ENCODE data around the gene PIK3R5. TPM values are rescaled to one million over a fixed set of nuclear protein-coding genes. Genes with fewer than 3 reads are reported as not detected.

The PIK3R5 gene
- total RNA-seq, 1 donor from 2014 or later, result 0.90 TPM

DNA sequence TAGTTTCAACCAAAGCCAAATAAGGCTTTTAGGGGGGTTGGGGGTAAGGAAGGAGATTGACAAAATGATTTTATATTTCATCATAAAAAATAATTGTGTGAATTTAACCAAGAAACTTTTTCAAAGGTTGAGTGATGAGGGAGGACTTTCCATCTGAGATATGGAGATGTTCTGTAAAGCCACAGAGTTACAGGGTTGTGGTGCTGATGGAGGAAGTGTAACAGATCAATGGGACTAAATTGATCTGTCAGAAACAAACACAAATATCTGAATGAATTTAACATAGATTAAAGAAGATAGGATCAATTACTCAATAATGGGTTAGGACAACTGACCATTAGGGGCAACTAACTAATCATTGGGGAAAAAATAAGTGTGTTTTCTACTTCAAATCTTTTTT is 14.2 kb upstream of the PIK3R5 start:
- no peaks in the 10 kb centered on the region for H3K79me2 ChIP-seq (ENCODE audit: low read depth)
- Mint-ChIP-seq H3K27ac (no peak overlapping the region), H3K9me3 (peaks cover 7% of the 10 kb centered on the region), H3K4me1 (no peaks in the 10 kb centered on the region), H3K36me3 (no peaks in the 10 kb centered on the region), H3K27me3 (ENCODE audit: insufficient read depth, low read depth) (no peaks in the 10 kb centered on the region), H3K4me3 (no peak overlapping the region)
- no peak overlapping the region for H2AFZ ChIP-seq (replicated peaks)
- H3K27ac ChIP-seq, result no peak overlapping the region
- no peak overlapping the region for H3K4me3 ChIP-seq
- H3K4me2 ChIP-seq, result no peak overlapping the region
- TF ChIP-seq EZH2 (IDR thresholded peaks at IDR 0.05), result no peak
- no peak for TF ChIP-seq EZH2phosphoT487 (IDR thresholded peaks at IDR 0.05)
- TF ChIP-seq, protein P1, sequence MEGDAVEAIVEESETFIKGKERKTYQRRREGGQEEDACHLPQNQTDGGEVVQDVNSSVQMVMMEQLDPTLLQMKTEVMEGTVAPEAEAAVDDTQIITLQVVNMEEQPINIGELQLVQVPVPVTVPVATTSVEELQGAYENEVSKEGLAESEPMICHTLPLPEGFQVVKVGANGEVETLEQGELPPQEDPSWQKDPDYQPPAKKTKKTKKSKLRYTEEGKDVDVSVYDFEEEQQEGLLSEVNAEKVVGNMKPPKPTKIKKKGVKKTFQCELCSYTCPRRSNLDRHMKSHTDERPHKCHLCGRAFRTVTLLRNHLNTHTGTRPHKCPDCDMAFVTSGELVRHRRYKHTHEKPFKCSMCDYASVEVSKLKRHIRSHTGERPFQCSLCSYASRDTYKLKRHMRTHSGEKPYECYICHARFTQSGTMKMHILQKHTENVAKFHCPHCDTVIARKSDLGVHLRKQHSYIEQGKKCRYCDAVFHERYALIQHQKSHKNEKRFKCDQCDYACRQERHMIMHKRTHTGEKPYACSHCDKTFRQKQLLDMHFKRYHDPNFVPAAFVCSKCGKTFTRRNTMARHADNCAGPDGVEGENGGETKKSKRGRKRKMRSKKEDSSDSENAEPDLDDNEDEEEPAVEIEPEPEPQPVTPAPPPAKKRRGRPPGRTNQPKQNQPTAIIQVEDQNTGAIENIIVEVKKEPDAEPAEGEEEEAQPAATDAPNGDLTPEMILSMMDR (IDR thresholded peaks at IDR 0.05), result no peak
- no peaks in the 10 kb centered on the region for H3K4me1 ChIP-seq
- DNase-seq (ENCODE audit: low spot score), result no peak
- no peaks in the 10 kb centered on the region for H3F3A ChIP-seq (ENCODE audit: low read depth)
- H4K20me1 ChIP-seq (ENCODE audit: low read depth), result no peaks in the 10 kb centered on the region
- H3K9ac ChIP-seq, result no peak overlapping the region
- no peaks in the 10 kb centered on the region for H3K36me3 ChIP-seq
- no peaks in the 10 kb centered on the region for H3K9me3 ChIP-seq (ENCODE audit: low read depth)
- no peaks in the 10 kb centered on the region for H3K27me3 ChIP-seq

DNA sequence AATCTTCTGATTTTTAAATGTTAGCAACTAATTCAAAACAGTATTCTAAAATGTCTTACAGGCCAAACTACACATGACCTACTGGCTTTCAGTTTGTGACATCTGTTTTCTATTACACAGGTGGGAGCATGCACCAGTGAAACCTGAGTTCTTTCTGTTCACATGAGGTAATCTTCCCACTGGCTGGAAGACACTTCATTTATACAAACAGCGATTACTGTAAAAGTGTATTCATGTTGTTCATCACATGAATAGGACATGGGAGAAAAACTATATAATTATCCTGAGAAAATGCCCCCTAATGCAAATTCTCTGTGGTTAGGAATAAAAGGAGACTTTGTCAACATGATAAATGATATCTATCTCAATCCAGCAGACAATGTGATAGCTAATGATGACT is 11.1 kb upstream of the PIK3R5 start:
- no peak overlapping the region for H3K9ac ChIP-seq
- H3K27me3 ChIP-seq, result no peaks in the 10 kb centered on the region
- H3K4me2 ChIP-seq, result no peak overlapping the region
- Mint-ChIP-seq H3K4me3 (no peak overlapping the region), H3K27me3 (ENCODE audit: insufficient read depth, low read depth) (peaks cover 2% of the 10 kb centered on the region), H3K27ac (no peak overlapping the region), H3K4me1 (no peaks in the 10 kb centered on the region), H3K36me3 (no peaks in the 10 kb centered on the region), H3K9me3 (peaks cover 9% of the 10 kb centered on the region)
- no peak overlapping the region for H2AFZ ChIP-seq (replicated peaks)
- H3K9me3 ChIP-seq (ENCODE audit: low read depth), result no peaks in the 10 kb centered on the region
- DNase-seq (ENCODE audit: low spot score), result no peak
- no peaks in the 10 kb centered on the region for H3K79me2 ChIP-seq (ENCODE audit: low read depth)
- H3K4me1 ChIP-seq, result no peaks in the 10 kb centered on the region
- no peaks in the 10 kb centered on the region for H3F3A ChIP-seq (ENCODE audit: low read depth)
- H4K20me1 ChIP-seq (ENCODE audit: low read depth), result no peaks in the 10 kb centered on the region
- TF ChIP-seq, protein P1 (IDR thresholded peaks at IDR 0.05), result no peak
- TF ChIP-seq EZH2 (IDR thresholded peaks at IDR 0.05) (no peak), EZH2phosphoT487 (IDR thresholded peaks at IDR 0.05) (no peak)
- no peak overlapping the region for H3K4me3 ChIP-seq
- no peak overlapping the region for H3K27ac ChIP-seq
- H3K36me3 ChIP-seq, result no peaks in the 10 kb centered on the region

DNA sequence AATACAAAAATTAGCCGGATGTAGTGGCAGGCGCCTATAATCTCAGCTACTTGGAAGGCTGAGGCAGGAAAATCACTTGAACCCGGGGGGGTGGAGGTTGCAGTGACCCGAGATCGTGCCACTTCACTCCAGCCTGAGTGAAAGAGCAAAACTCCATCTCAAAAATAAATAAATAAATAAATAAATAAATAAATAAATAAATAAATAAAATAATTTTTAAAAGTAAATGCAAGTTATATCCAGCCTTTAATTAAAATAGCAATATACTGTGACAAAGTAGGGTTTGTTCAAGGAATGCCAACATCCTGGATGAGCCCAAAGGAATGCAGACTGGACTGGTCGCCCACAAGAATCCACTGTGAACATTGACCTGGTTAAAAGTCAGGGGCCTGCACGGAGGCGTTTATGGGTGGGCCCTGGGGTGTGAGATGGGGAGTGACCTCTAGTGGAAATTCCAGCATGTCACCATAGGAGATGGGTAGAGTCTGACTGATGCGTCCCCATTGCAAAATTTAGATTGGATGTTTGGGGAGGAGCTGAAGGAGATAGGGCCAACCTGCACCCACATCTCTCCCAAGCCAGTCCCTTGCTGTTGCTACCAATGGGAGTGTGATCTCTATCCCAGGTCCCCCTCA is 9.7 kb upstream of the PIK3R5 start:
- no peak overlapping the region for H3K9ac ChIP-seq
- no peaks in the 10 kb centered on the region for H3K9me3 ChIP-seq (ENCODE audit: low read depth)
- H3F3A ChIP-seq (ENCODE audit: low read depth), result no peaks in the 10 kb centered on the region
- H4K20me1 ChIP-seq (ENCODE audit: low read depth), result no peaks in the 10 kb centered on the region
- H3K4me1 ChIP-seq, result no peaks in the 10 kb centered on the region
- H3K27me3 ChIP-seq, result no peaks in the 10 kb centered on the region
- H3K4me3 ChIP-seq, result no peak overlapping the region
- Mint-ChIP-seq H3K27me3 (ENCODE audit: insufficient read depth, low read depth) (peaks cover 8% of the 10 kb centered on the region), H3K4me3 (no peak overlapping the region), H3K9me3 (peaks cover 14% of the 10 kb centered on the region), H3K4me1 (no peaks in the 10 kb centered on the region), H3K27ac (no peak overlapping the region), H3K36me3 (peaks cover 1% of the 10 kb centered on the region)
- no peak for DNase-seq (ENCODE audit: low spot score)
- no peak overlapping the region for H3K4me2 ChIP-seq
- no peaks in the 10 kb centered on the region for H3K36me3 ChIP-seq
- no peak overlapping the region for H2AFZ ChIP-seq (replicated peaks)
- no peaks in the 10 kb centered on the region for H3K79me2 ChIP-seq (ENCODE audit: low read depth)
- TF ChIP-seq, protein P1 (IDR thresholded peaks at IDR 0.05), result no peak
- TF ChIP-seq EZH2 (IDR thresholded peaks at IDR 0.05), result no peak
- TF ChIP-seq EZH2phosphoT487 (IDR thresholded peaks at IDR 0.05), result no peak
- H3K27ac ChIP-seq, result no peak overlapping the region
